Upper lobe of left lung (tissue), 4 donors: ENCODE measurements around the gene HAUS3.

Experiments
- EP300 ChIP-seq, 4 donors: sonication (generic); formaldehyde crosslinking; IDR thresholded peaks; one replicate each; pipeline ENCODE4 v1.5.1; 2017; ENCODE audit warnings: antibody characterized with exemption in 4 of 4, control low read depth in 2 of 4
- POLR2A ChIP-seq, 4 donors: fragments of 450-650 bp; IDR thresholded peaks; one replicate each; pipeline ENCODE4 v1.5.1; 2016 to 2017; ENCODE audit warnings: antibody characterized with exemption in 4 of 4, mild to moderate bottlenecking in 2 of 4
- POLR2AphosphoS5 ChIP-seq, 2 donors: sonication (generic); formaldehyde crosslinking; IDR thresholded peaks; one replicate each; pipeline ENCODE4 v1.5.1; 2017; ENCODE audit warnings: antibody characterized with exemption in 2 of 2
- TF ChIP-seq, protein P1 (sequence below), 6 experiments: fragments of 450-650 bp in 4 of 6; fragments of 200-600 bp in 2 of 6; sonication (generic) in 2 of 6; IDR thresholded peaks; one replicate each; pipeline ENCODE4 v1.5.1; 2016 to 2019; ENCODE audit warnings: antibody characterized with exemption in 6 of 6

DNA sequence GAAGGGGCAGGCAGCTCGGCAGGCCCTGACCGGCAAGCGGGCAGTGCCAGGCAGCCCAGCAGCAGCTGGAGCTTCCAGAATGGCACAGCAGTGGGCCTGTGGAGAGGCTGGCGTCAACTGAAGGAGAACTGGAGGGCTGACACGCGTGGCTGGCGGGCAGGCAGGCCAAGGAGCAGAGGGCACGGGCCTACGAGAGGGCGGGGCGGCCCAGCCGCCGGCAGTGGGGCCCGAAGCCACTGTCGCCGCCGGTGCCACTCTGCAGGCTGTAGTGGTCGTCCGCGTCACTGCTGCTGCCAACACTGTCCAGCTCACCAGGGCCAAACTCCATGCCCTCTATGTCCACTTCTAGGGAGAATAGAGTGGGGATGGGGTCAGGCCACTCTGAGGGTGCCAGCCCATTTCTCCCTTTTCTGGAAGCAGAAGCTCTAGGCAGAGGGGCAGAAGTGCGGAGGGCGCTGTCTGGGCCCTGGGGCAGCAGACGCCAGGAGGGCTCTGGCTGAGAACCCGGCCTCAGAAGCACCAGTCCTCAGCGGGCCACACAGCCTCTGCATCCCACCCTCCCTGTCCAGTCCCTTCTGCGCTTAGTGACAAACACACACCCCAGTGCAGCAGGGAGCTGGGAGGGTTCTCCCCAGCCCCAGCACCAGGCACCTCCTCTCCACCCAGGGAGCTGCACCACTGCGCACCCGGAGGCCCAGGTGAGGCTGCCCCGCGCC, 8.6 kb upstream of the HAUS3 start:
- TF ChIP-seq, protein P1, sequence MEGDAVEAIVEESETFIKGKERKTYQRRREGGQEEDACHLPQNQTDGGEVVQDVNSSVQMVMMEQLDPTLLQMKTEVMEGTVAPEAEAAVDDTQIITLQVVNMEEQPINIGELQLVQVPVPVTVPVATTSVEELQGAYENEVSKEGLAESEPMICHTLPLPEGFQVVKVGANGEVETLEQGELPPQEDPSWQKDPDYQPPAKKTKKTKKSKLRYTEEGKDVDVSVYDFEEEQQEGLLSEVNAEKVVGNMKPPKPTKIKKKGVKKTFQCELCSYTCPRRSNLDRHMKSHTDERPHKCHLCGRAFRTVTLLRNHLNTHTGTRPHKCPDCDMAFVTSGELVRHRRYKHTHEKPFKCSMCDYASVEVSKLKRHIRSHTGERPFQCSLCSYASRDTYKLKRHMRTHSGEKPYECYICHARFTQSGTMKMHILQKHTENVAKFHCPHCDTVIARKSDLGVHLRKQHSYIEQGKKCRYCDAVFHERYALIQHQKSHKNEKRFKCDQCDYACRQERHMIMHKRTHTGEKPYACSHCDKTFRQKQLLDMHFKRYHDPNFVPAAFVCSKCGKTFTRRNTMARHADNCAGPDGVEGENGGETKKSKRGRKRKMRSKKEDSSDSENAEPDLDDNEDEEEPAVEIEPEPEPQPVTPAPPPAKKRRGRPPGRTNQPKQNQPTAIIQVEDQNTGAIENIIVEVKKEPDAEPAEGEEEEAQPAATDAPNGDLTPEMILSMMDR (IDR thresholded peaks at IDR 0.05): no peak
- TF ChIP-seq POLR2A (IDR thresholded peaks at IDR 0.05): no peak
- TF ChIP-seq POLR2AphosphoS5 (IDR thresholded peaks at IDR 0.05): no peak
- TF ChIP-seq EP300 (IDR thresholded peaks at IDR 0.05): no peak
